Fibroblast of the conjunctiva (primary cell): Measurements from ENCODE around the gene C10orf53.

Experiments
- DNase-seq: peaks from one replicate; pipeline ENCODE4 v3.0.0-alpha.2; 2010; ENCODE audit warnings: low read depth

The C10orf53 gene, protein sequence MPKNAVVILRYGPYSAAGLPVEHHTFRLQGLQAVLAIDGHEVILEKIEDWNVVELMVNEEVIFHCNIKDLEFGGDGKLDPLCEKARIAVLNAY

DNA sequence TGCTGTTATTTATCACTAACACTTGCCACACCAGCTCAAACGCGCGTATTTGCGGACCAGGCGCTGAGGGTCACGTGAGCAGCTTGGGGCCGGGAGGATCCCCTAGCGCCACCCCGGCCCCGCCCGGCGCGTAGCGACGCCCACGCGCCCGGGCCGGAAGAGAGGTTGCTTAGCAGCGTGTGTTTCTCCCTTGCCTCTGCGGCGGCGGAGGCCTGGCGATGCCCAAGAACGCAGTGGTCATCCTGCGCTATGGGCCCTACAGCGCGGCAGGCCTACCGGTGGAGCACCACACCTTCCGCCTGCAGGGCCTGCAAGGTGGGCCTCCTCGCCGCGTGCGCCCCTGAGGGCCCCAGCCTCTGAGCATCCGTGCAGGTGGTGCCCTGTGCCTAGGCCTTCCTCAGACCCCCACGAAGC, at the start of gene C10orf53:
C10orf53 (plus strand) TSS at position 172 of the 414 bp plus-strand sequence; CDS start at position 219, 47 bp downstream.
- DNase-seq, result peak; percentile 26

GRCh38 chr10:49631975-49632374, 47.5 kb upstream of the C10orf53 start:
- no peak for DNase-seq

DNA sequence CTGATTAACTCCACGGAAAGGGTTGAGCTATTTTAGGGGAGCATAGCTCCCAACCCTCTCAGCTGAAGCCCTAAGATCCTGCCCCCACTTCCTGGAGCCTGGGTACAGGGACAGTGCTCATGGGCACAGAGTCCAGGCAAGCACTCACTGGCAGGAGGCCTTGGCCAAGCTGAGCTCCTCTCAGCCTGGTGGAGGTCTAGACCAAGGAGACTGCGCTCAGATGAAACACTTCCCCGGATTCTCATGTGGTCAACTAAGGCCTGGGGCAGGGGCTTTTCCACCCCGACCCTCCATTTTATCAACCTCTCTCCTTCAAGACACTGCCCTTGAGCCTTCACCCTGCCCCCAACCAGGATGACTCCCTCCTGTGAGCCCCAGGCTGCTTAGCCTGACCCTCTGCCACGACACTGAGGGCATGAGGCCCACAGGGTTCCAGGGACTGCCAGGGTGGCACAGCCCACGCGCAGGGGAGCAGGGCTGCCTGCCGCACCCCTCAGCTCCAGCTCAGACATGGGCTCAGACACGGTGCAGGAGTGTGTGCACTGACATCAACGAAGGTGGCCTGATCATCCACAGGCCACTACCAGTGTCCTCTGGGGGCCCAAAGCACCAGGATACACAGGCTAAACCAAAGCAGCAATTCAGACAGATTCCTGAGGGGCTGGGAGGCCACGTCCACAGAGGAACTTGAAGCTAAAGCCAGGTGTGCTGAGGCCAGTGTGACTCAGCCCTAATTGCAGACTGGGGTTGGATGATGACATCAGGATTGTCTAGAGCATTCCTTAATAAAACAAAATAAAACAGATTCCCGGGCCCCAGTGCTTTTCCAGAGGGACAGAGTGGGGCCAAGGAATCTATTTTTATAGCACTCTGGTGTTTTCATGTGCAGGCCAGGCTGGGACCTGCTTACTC, 46.8 kb upstream of the C10orf53 start:
- DNase-seq, result no peak

GRCh38 chr10:49633327-49634068, 46.0 kb upstream of the C10orf53 start:
- DNase-seq, result no peak

DNA sequence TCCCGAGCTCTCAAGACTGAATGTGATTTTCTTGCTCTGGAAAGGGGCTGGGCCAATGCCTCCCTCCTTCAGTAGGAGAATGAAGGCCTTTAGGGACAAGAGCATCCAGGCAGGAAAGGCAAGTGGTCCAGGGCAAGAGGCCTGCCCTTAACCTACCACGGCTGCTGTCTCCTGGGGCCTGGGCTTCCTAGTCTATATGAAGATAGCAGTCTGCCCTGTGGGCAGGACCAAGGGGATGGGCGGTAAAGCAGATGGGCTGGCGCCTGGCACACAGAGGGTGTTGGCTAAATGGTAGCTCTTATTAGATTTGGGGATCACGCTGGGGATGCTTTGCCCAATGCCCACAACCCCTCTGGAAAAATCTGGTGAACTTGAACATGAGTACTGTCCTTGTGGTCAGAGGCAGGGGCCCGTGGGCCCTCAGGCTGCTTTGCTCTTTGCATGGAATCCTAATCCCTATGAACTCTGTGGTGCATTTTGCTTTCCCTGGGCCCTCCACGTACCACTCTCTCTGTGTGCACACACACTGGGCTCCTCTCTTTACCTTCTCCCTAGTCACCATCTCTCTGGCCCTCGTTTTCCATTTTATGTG, 45.3 kb upstream of the C10orf53 start:
- no peak for DNase-seq

- DNase-seq, result no peak
Observed at GRCh38 chr10:49642311-49642710, 37.1 kb upstream of the C10orf53 start.

- DNase-seq, result no peak
Observed at GRCh38 chr10:49643241-49644034, 36.0 kb upstream of the C10orf53 start.

GRCh38 chr10:49644035-49644646, 35.3 kb upstream of the C10orf53 start:
- no peak for DNase-seq

DNA sequence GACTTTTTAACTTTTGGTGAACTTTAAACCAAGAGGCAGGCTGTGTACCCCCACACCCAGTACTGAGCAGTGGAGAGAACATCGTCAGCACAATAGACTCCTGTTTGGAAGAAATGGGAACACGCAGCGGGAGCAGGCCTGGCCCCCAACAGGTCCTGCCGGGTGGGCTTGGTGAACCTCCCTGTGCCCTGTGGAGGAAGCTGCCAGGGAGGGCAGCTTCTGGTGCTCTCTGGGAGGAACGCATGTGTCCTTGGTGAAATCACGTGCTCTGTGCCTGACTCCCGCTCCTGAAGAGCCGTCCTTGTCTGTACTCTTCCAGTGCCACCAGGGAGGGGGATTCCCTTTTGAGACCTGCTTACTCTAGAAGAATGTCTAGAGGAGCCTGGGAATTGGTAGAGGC, 34.0 kb upstream of the C10orf53 start:
- DNase-seq, result no peak

- no peak for DNase-seq
Observed at GRCh38 chr10:49645871-49646870, 33.3 kb upstream of the C10orf53 start.

DNA sequence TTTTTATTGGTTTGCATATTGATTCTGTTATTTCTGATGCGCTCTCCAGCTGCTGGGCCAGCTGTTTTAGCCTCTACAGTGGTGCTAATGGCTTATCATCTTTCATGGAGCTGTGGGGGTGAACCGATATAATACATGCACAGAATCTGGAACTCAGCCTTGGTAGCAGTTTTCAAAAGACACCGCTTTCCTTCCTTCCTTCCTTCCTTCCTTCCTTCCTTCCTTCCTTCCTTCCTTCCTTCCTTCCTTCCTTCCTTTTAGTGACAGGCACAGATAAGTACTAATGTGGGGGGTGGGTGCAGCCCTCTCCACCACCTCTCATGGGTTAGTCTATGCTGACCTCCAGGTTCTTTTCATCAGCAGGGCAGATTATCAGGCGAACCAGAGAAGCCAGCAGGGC, 31.9 kb upstream of the C10orf53 start:
- no peak for DNase-seq

- DNase-seq, result no peak
Observed at GRCh38 chr10:49647985-49648795, 31.3 kb upstream of the C10orf53 start.

GRCh38 chr10:49649294-49649693, 30.2 kb upstream of the C10orf53 start:
- no peak for DNase-seq

DNA sequence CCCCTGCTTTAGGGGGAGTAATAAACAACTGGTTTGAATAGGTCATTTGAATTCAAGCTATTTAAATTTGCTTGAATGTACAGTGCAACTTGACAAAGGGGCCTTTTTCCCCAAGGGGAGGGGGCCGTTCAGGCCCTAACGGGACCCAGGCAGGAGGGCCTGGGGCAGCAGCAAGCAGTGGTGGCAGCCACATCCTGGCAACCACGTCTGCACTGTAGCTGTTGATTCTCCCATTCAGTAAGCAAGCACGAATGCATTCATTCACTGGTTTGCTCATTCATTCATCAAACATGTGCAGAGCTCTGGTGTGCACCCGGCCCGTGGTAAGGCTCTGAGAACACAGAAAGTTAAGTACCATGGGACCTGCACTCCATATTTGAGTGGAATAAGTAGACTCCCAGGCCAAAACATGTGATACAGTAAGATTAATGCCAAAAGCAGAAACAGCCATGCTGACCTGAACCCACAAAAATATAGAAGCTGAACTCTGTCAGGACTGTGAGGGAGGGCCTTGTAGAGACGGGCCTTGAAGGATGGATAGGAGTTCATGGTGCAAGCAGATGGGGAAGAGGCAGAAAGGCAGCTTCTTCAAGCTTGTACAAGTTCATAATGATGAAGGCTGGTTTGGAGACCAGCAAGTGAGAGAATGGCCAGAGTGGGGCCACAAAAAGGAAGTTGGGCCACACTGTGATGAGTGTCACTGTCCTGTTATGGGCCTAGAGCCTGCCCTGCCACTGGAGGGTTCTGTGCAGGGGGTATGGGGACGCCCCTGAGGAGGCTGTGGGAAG, 29.3 kb upstream of the C10orf53 start:
- no peak for DNase-seq

- DNase-seq, result no peak
Observed at GRCh38 chr10:49650724-49651034, 28.8 kb upstream of the C10orf53 start.

GRCh38 chr10:49651039-49651835, 28.2 kb upstream of the C10orf53 start:
- no peak for DNase-seq

- no peak for DNase-seq
Observed at GRCh38 chr10:49651917-49652316, 27.5 kb upstream of the C10orf53 start.
